Measurements from ENCODE around the gene CT47C1.

GRCh38 chrX:119030990-119031389 is 41.8 kb upstream of the CT47C1 start:
- TF ChIP-seq CTCF (IDR thresholded peaks at IDR 0.05) (no peak), SIN3A (IDR thresholded peaks at IDR 0.05; ENCODE audit: borderline replicate concordance, low read depth, low read length) (no peak), EP300 (IDR thresholded peaks at IDR 0.05; ENCODE audit: borderline replicate concordance in 1 of 2, low read depth in 1 of 2, low read length in 1 of 2) (no peak), JUND (IDR thresholded peaks at IDR 0.05) (no peak), POLR2AphosphoS5 (IDR thresholded peaks at IDR 0.05; ENCODE audit: low read depth, low read length) (no peak), PBX3 (IDR thresholded peaks at IDR 0.05) (no peak), TAF1 (IDR thresholded peaks at IDR 0.05; ENCODE audit: borderline replicate concordance, low read depth, low read length) (no peak), RXRA (IDR thresholded peaks at IDR 0.05; ENCODE audit: borderline replicate concordance, low read depth) (no peak), RCOR1 (IDR thresholded peaks at IDR 0.05; ENCODE audit: low read length) (no peak), NRF1 (IDR thresholded peaks at IDR 0.05; ENCODE audit: low read depth, low read length) (no peak), ZBTB33 (IDR thresholded peaks at IDR 0.05; ENCODE audit: borderline replicate concordance, low read depth) (no peak)

Measured in SK-N-SH (cell line).